Measurements from ENCODE around the gene PRRX1.

Gene PRRX1

DNA sequence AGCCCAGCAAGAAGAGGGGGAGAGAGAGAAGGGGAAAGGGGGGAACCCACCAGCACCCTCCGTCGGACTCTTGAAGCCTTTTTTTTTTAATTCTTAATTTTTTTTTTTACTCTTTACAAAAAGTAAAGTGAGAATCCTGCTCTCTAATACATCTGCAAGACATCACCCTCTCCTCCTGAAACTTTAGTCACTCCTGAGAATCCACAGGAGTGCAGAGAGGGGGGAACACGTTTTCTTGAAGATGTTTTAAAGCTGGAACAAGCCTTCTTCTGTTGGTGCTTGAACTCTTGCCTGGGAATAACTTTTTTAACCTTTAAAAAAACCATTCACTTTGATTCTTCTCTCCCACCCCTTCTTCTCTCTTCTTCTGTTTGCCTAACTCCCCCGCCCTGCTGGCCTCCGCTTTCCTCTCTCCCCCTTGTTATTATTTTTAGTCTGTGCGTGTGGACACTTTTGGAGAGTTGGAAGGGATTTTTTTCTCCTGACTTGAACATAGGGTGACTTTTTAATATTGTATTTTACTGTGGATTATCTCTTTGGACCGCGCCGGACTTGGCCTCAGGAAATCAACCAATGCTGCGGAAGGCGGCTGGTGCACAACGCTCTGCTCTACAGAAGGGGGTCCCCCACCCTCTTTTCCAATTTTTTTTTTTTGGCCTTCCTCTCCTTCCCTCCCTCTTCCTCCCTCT is 383 bp upstream of the PRRX1 start:
- FAIRE-seq (no peak), DNase-seq (ENCODE audit: extremely low spot score, insufficient read length, low read depth) (no peak)

DNA sequence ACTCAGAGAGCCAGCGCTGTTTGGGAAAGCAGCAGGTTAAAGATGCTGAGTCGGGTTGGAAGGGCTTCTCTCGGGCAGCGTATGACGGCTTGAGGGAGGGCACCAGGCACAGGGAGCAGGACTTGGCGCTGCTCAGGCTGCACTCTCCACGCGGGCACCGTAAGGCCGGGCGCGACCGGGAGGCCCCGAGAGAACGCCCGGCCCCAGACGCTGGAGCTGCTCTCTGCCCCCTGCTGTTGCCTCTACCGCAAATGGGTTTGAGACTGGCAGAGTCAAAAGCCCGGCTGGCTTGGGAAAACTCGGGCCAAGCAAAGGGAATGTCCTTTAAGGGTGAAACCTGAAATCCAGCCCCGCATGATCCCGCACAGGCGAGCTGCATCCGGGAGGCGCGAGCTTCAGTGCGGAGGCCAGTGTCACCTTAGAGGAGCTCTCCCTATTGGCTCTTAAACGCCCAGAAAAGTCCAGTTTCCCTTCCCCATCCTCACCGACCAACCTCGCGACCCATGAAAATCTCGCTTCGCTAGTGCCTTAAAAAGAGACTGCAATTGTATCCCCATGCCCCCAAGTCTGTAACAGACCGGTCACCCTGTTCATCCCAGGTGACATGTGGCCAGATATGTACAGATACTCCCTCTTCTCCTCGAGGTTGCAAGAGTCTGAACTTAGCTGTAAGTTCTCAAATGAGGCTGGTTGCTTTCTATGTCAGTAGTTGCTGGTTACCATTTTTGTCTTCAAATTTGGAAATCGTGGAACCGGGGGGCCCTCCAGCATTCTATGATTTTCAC is 1.1 kb downstream of the PRRX1 start:
- FAIRE-seq (no peak), DNase-seq (ENCODE audit: extremely low spot score, insufficient read length, low read depth) (no peak)

GRCh38 chr1:170665629-170666028 is 1.7 kb downstream of the PRRX1 start:
- no peak for FAIRE-seq
- DNase-seq (ENCODE audit: extremely low spot score, insufficient read length, low read depth), result no peak

- no peak for FAIRE-seq
These were observed 2.8 kb downstream of the PRRX1 start for GRCh38 chr1:170666541-170667254.

DNA sequence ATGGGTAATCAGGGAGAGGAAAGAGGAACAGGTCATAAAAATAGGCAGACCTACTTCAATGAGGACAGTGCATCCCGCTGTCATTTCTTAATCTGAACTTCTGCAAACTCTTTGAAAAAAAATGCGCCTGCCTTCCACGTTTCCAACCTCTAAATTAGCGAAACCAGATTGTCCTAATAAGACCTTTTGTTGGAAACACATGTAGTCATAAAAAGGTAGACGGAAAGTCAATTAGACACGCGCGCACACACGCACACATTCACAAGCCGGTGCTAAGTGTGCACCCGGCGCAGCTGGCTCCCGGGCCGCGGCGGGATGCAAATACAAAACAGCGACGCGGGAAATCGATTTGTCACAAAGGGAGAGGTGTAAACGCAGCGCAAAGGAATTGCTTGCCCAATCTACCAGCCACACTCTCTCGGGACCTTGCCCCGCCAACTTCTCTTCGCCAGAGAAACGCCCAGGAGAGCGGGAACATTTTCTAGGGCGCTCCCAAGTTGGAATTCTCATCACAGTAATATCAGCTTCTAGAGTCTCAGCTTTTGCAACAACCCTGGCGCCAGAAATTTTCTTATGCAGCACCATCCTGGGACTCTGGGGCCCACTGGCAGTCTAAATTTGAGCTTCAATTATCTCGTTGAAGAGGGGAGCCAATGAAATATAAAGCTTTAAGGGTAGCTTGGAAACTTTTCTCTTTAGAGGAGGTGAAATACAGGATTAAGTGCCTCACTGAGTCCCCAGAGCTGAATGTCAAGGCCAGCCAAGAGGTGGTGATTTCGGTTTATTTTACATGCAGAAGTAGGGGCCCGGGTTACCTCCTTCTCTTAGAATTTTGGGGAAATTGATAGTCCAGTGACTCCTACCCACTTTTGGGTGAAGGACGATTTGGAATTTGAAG is 4.5 kb downstream of the PRRX1 start:
- no peak for FAIRE-seq

More at GRCh38 chr1:170666541-170667254, 2.8 kb downstream of the PRRX1 start:
- no peak for DNase-seq (ENCODE audit: extremely low spot score, insufficient read length, low read depth)

DNA sequence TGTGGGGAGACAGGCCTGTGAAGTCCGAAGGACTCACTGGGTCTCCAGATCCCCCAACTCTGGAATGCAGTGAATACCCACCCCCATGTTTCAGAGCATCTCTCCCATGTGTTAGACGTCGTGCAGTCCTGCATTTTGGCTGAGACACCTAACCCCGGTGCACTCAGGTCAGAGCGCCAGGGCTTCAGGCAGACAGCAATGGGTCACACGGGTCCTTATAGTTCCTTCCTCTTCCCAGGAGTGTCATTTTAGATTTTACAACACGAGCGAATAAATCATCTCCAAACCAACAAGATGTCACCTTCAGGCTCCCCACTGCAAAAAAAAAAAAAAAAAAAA is 5.1 kb downstream of the PRRX1 start:
- DNase-seq (ENCODE audit: extremely low spot score, insufficient read length, low read depth) (no peak), FAIRE-seq (no peak)

More for the DNA sequence above, 4.5 kb downstream of the PRRX1 start:
- DNase-seq (ENCODE audit: extremely low spot score, insufficient read length, low read depth), result no peak

GRCh38 chr1:170669586-170670530 is 5.9 kb downstream of the PRRX1 start:
- FAIRE-seq (no peak), DNase-seq (ENCODE audit: extremely low spot score, insufficient read length, low read depth) (no peak)

DNA sequence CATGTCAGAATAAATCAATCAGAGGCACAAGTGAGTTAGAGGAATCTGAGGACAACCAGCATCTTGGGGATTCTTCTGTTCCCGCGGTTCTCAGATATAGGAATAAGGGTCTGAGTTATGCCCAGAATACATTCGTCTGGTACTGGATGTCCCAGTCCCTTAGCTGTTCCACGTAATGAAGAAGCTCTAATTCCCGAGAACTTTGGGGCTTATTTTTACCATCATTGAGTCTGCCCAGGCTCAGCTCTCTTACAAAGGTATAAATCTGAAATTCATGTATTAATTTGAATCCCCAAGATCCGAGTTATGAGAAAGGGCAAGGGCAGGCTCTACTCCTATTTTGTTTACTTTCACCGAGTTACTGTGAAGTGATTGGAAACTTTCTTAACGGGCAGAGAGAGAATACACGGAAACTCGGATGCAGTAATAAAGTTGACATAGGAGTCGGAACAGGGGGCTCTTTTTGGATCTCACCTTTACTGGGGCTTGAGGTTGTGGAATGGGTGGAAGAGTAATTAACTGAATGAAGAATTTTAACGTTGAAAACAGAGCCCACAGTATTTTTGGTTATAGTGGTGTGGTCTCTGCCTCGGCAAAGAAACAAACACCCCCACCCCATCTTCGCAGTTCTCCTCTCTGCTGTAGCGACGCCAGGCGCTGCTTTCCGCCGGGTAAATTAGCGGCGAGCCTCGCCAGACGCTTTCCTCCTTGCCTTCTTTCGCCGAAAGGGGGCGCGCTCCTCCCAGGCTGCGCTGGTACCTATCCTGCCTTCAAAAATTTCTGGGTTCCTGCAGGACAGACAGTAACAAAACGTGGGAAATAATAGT is 7.1 kb downstream of the PRRX1 start:
- DNase-seq (ENCODE audit: extremely low spot score, insufficient read length, low read depth) (no peak), FAIRE-seq (no peak)

DNA sequence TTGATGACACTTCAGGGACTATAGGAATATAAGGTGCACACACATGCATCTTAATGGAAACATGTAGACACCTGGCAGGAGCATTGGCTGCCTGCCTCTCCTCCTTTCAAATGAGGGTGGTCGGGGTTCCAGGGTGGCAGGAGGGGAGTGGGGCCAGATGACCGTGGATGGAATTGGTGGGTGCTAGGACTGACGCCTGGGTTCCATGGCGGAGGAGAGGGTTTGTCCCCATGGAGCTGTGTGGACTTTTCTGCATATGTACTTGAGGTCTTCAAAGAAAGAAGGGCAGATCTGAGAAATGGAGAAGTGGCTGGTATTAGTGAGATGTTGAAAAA is 7.7 kb downstream of the PRRX1 start:
- DNase-seq (ENCODE audit: extremely low spot score, insufficient read length, low read depth) (no peak), FAIRE-seq (no peak)

DNA sequence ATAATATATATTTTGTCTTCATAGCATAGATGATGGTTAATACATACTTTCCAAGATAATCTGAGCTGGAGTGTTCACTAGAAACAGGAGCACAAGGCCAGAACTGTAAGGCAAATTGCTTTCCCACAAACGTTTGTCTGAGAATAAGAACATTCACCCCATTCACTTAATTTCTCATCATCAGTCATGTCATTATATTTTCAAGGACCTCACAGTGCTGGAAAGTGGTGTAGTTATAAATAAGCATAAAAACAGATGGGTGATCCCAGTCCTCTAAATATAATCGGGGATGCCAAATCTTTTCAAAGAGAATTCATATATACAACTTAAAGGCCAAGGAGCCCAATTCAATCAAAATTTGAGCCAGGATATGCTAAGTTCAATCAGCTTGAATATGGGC is 8.4 kb downstream of the PRRX1 start:
- FAIRE-seq, result no peak

GRCh38 chr1:170674239-170674638 is 10.3 kb downstream of the PRRX1 start:
- DNase-seq (ENCODE audit: extremely low spot score, insufficient read length, low read depth) (no peak), FAIRE-seq (no peak)

More for the DNA sequence above, 8.4 kb downstream of the PRRX1 start:
- no peak for DNase-seq (ENCODE audit: extremely low spot score, insufficient read length, low read depth)

GRCh38 chr1:170674986-170675385 is 11.1 kb downstream of the PRRX1 start:
- DNase-seq (ENCODE audit: extremely low spot score, insufficient read length, low read depth) (no peak), FAIRE-seq (no peak)

- FAIRE-seq, result no peak
- DNase-seq (ENCODE audit: extremely low spot score, insufficient read length, low read depth), result no peak
These were observed 11.9 kb downstream of the PRRX1 start for GRCh38 chr1:170675865-170676264.

GRCh38 chr1:170676628-170677027 is 12.7 kb downstream of the PRRX1 start:
- DNase-seq (ENCODE audit: extremely low spot score, insufficient read length, low read depth) (no peak), FAIRE-seq (no peak)

- no peak for FAIRE-seq
These were observed 14.2 kb downstream of the PRRX1 start for GRCh38 chr1:170678027-170678600.

DNA sequence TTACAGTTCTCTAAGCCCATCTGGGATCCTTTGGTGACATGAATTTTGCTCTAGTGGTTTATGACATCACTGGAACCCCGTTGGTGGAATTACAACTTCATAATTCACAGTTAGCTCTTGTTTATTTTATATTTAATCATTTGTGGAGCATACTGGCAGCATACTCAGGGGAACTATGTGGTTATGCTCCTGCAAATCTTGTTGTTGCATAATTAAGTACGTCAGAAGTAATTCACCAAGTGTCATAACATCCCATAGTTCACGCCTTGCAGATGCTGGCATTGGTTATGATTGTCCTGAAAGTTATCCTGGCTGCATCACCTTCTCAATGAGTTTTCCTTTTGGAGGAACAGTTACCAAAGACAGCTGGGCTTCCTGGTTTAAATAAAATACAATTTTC is 16.5 kb downstream of the PRRX1 start:
- FAIRE-seq, result no peak

More at GRCh38 chr1:170678027-170678600, 14.2 kb downstream of the PRRX1 start:
- no peak for DNase-seq (ENCODE audit: extremely low spot score, insufficient read length, low read depth)

DNA sequence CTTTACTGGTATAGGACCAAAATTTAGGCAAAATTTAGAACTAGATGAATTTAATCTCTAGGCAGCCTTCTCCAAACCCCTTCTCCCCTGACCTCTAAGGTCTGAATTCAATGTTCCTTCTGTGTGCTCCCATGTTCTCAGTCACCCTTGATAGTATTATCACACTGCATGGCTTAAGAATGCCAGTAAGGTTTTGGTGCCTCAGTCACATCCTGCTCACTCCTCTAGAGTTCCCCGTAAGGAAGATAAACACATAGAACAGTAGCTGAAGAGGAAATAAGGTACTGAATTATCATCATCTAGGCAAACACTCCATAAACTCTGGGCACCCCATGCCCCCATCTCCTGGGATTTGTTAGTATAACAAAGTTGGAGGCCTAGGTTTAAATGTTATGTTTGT is 18.2 kb downstream of the PRRX1 start:
- FAIRE-seq (no peak), DNase-seq (ENCODE audit: extremely low spot score, insufficient read length, low read depth) (no peak)

More for the DNA sequence above, 16.5 kb downstream of the PRRX1 start:
- no peak for DNase-seq (ENCODE audit: extremely low spot score, insufficient read length, low read depth)

GRCh38 chr1:170682809-170683208 is 18.9 kb downstream of the PRRX1 start:
- no peak for DNase-seq (ENCODE audit: extremely low spot score, insufficient read length, low read depth)
- no peak for FAIRE-seq
